ENCODE data around the gene REC114.
"Not testable (repeated sequence)": the region's sequence is repeated elsewhere in the genome, so short reads cannot be mapped to it uniquely, and the experiment has no call there.

The REC114 gene

DNA sequence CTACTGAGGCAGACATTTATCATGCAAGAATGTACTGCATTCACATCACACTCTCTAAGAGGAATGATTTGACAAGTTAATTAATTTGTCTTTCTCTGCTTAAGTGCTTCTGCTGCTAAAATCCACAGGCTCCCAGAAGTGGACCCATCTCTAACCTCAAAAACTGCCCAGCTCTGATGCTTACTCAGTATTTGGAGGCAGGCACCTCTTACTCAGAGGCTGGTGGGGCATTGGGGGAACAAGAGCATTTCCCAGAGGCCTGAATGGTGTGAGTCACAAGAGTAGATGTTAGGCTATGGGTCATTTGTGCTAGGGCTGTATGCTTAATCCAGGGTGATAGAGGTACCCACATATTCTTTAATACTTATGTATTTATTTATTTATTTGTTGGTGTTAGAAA is 39.8 kb upstream of the REC114 start:
- ChIA-PET CTCF (no interaction called here), POLR2A (no interaction called here)
- H3K9me3 ChIP-seq (ENCODE audit: control extremely low read depth in 1 of 5, control insufficient read depth in 4 of 5, insufficient read depth in 2 of 5, low read depth in 1 of 5, low read length in 4 of 5), result no peaks in the 10 kb centered on the region
- peaks cover 0 to 10% (median 3%) of the 10 kb centered on the region in 5 experiments for H3K27me3 ChIP-seq (replicated peaks in 2 of 5; ENCODE audit: control insufficient read depth in 4 of 5, insufficient read depth in 5 of 5, low read length in 4 of 5)
- no peak overlapping the region for H3K4me3 ChIP-seq (ENCODE audit: control insufficient read depth in 1 of 7, extremely low read depth in 1 of 7, insufficient read depth in 4 of 7, low read depth in 2 of 7, low read length in 6 of 7)
- H3K4me1 ChIP-seq (ENCODE audit: control extremely low read depth in 1 of 4, control insufficient read depth in 4 of 4, insufficient read depth in 4 of 4, low read length in 3 of 4), result no peaks in the 10 kb centered on the region
- H3K27ac ChIP-seq (ENCODE audit: insufficient read depth in 1 of 2, low read depth in 1 of 2, low read length in 2 of 2, poor library complexity in 1 of 2, severe bottlenecking in 2 of 2), result no peak overlapping the region
- H3K36me3 ChIP-seq (ENCODE audit: control insufficient read depth in 4 of 4, insufficient read depth in 4 of 4, low read length in 3 of 4), result no peaks in the 10 kb centered on the region
- no peak for DNase-seq

GRCh38 chr15:73414876-73415275 is 28.1 kb upstream of the REC114 start:
- H3K36me3 ChIP-seq (ENCODE audit: control insufficient read depth in 4 of 4, insufficient read depth in 4 of 4, low read length in 3 of 4), result no peaks in the 10 kb centered on the region
- peaks cover 0 to 7% (median 0%) of the 10 kb centered on the region in 5 experiments for H3K27me3 ChIP-seq (replicated peaks in 2 of 5; ENCODE audit: control insufficient read depth in 4 of 5, insufficient read depth in 5 of 5, low read length in 4 of 5)
- WGBS (ENCODE audit: insufficient coverage), result 83% methylated on average over 3 of the region's 3 CpGs
- ChIA-PET CTCF (no interaction called here), POLR2A (no interaction called here)
- H3K4me1 ChIP-seq (ENCODE audit: control extremely low read depth in 1 of 4, control insufficient read depth in 4 of 4, insufficient read depth in 4 of 4, low read length in 3 of 4), result no peaks in the 10 kb centered on the region
- H3K9me3 ChIP-seq (ENCODE audit: control extremely low read depth in 1 of 5, control insufficient read depth in 4 of 5, insufficient read depth in 2 of 5, low read depth in 1 of 5, low read length in 4 of 5), result peaks cover 0 to 4% (median 0%) of the 10 kb centered on the region in 5 experiments
- DNase-seq, result no peak
- no peak overlapping the region for H3K27ac ChIP-seq (ENCODE audit: insufficient read depth in 1 of 2, low read depth in 1 of 2, low read length in 2 of 2, poor library complexity in 1 of 2, severe bottlenecking in 2 of 2)
- no peak overlapping the region for H3K4me3 ChIP-seq (ENCODE audit: control insufficient read depth in 1 of 7, extremely low read depth in 1 of 7, insufficient read depth in 4 of 7, low read depth in 2 of 7, low read length in 6 of 7)

DNA sequence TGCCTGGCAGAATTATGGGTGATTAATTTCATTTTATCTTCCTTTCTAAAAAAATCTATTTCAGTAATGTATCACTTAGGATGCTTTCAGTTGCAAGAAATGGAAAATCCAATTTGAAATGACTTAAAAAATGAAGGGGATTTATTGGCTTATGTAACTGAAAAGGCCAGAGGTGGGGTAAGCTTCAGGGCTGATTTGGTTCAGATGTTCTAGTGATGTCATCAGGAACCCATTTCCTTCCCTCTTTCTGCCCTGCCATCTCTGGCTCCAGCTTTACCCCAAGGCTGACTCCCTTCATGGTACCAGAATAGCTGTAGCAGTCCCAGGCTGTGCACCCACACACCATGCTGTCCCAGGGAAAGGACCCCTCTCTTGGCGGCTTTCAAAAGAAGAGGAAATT is 18.5 kb upstream of the REC114 start:
- ChIA-PET CTCF (interaction anchor here (1.5 kb wide), 1 partner anchor 14 kb away, joined by 3 read pairs; no protein-coding TSS in a partner anchor), POLR2A (no interaction called here)
- no peaks in the 10 kb centered on the region for H3K4me1 ChIP-seq (ENCODE audit: control extremely low read depth in 1 of 4, control insufficient read depth in 4 of 4, insufficient read depth in 4 of 4, low read length in 3 of 4)
- no peak overlapping the region for H3K27ac ChIP-seq (ENCODE audit: insufficient read depth in 1 of 2, low read depth in 1 of 2, low read length in 2 of 2, poor library complexity in 1 of 2, severe bottlenecking in 2 of 2)
- H3K36me3 ChIP-seq (ENCODE audit: control insufficient read depth in 4 of 4, insufficient read depth in 4 of 4, low read length in 3 of 4), result no peaks in the 10 kb centered on the region
- DNase-seq, result no peak
- no peaks in the 10 kb centered on the region for H3K9me3 ChIP-seq (ENCODE audit: control extremely low read depth in 1 of 5, control insufficient read depth in 4 of 5, insufficient read depth in 2 of 5, low read depth in 1 of 5, low read length in 4 of 5)
- H3K27me3 ChIP-seq (replicated peaks in 2 of 5; ENCODE audit: control insufficient read depth in 4 of 5, insufficient read depth in 5 of 5, low read length in 4 of 5), result peaks cover 2 to 11% (median 8%) of the 10 kb centered on the region in 5 experiments
- 80% methylated on average over 1 of the region's 1 CpG for WGBS (ENCODE audit: insufficient coverage)
- no peak overlapping the region for H3K4me3 ChIP-seq (ENCODE audit: control insufficient read depth in 1 of 7, extremely low read depth in 1 of 7, insufficient read depth in 4 of 7, low read depth in 2 of 7, low read length in 6 of 7)

DNA sequence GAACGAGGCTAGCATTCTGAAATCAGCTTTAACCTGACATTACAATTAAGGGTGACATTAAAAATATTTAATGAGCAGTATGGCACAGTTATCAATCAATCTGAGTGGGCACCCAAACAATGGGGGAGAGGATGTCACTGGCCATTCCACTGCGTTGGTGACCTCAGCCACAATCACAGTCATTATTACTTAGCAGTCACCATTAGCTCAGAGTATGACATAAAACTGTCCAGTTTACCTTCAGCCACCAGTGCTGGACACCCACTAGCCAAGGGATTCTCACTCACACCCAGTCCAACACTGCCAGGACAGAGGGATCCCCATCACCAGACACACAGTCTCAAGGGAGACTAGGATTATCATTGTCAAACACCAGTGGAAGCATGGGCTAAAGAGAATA is 17.5 kb upstream of the REC114 start:
- no peaks in the 10 kb centered on the region for H3K9me3 ChIP-seq (ENCODE audit: control extremely low read depth in 1 of 5, control insufficient read depth in 4 of 5, insufficient read depth in 2 of 5, low read depth in 1 of 5, low read length in 4 of 5)
- H3K4me3 ChIP-seq (ENCODE audit: control insufficient read depth in 1 of 7, extremely low read depth in 1 of 7, insufficient read depth in 4 of 7, low read depth in 2 of 7, low read length in 6 of 7), result no peak overlapping the region
- no peak for DNase-seq
- H3K36me3 ChIP-seq (ENCODE audit: control insufficient read depth in 4 of 4, insufficient read depth in 4 of 4, low read length in 3 of 4), result no peaks in the 10 kb centered on the region
- 83% methylated on average over 1 of the region's 2 CpGs for WGBS (ENCODE audit: insufficient coverage)
- CTCF ChIA-PET, result interaction anchor here (1.5 kb wide), 1 partner anchor 15 kb away, joined by 3 read pairs; no protein-coding TSS in a partner anchor
- POLR2A ChIA-PET, result no interaction called here
- H3K4me1 ChIP-seq (ENCODE audit: control extremely low read depth in 1 of 4, control insufficient read depth in 4 of 4, insufficient read depth in 4 of 4, low read length in 3 of 4), result no peaks in the 10 kb centered on the region
- no peak overlapping the region for H3K27ac ChIP-seq (ENCODE audit: insufficient read depth in 1 of 2, low read depth in 1 of 2, low read length in 2 of 2, poor library complexity in 1 of 2, severe bottlenecking in 2 of 2)
- peaks cover 0 to 16% (median 8%) of the 10 kb centered on the region in 5 experiments for H3K27me3 ChIP-seq (replicated peaks in 2 of 5; ENCODE audit: control insufficient read depth in 4 of 5, insufficient read depth in 5 of 5, low read length in 4 of 5)

GRCh38 chr15:73426323-73426994 is 16.5 kb upstream of the REC114 start:
- WGBS (ENCODE audit: insufficient coverage), result 89% methylated on average over 2 of the region's 5 CpGs
- H3K4me3 ChIP-seq (ENCODE audit: control insufficient read depth in 1 of 7, extremely low read depth in 1 of 7, insufficient read depth in 4 of 7, low read depth in 2 of 7, low read length in 6 of 7), result no peak overlapping the region
- ChIA-PET CTCF (no interaction called here), POLR2A (no interaction called here)
- no peak for DNase-seq
- no peaks in the 10 kb centered on the region for H3K4me1 ChIP-seq (ENCODE audit: control extremely low read depth in 1 of 4, control insufficient read depth in 4 of 4, insufficient read depth in 4 of 4, low read length in 3 of 4)
- no peak overlapping the region for H3K27ac ChIP-seq (ENCODE audit: insufficient read depth in 1 of 2, low read depth in 1 of 2, low read length in 2 of 2, poor library complexity in 1 of 2, severe bottlenecking in 2 of 2)
- no peaks in the 10 kb centered on the region for H3K9me3 ChIP-seq (ENCODE audit: control extremely low read depth in 1 of 5, control insufficient read depth in 4 of 5, insufficient read depth in 2 of 5, low read depth in 1 of 5, low read length in 4 of 5)
- H3K27me3 ChIP-seq (replicated peaks in 2 of 5; ENCODE audit: control insufficient read depth in 4 of 5, insufficient read depth in 5 of 5, low read length in 4 of 5), result peaks cover 0 to 16% (median 12%) of the 10 kb centered on the region in 5 experiments
- no peaks in the 10 kb centered on the region for H3K36me3 ChIP-seq (ENCODE audit: control insufficient read depth in 4 of 4, insufficient read depth in 4 of 4, low read length in 3 of 4)

GRCh38 chr15:73431329-73431728 is 11.6 kb upstream of the REC114 start:
- H3K4me3 ChIP-seq (ENCODE audit: control insufficient read depth in 1 of 7, extremely low read depth in 1 of 7, insufficient read depth in 4 of 7, low read depth in 2 of 7, low read length in 6 of 7); CTCF ChIA-PET; H3K9me3 ChIP-seq (ENCODE audit: control extremely low read depth in 1 of 5, control insufficient read depth in 4 of 5, insufficient read depth in 2 of 5, low read depth in 1 of 5, low read length in 4 of 5); POLR2A ChIA-PET; H3K36me3 ChIP-seq (ENCODE audit: control insufficient read depth in 4 of 4, insufficient read depth in 4 of 4, low read length in 3 of 4); H3K4me1 ChIP-seq (ENCODE audit: control extremely low read depth in 1 of 4, control insufficient read depth in 4 of 4, insufficient read depth in 4 of 4, low read length in 3 of 4); DNase-seq; H3K27ac ChIP-seq (ENCODE audit: insufficient read depth in 1 of 2, low read depth in 1 of 2, low read length in 2 of 2, poor library complexity in 1 of 2, severe bottlenecking in 2 of 2): not testable (repeated sequence)
- WGBS (ENCODE audit: insufficient coverage), result 93% methylated on average over 6 of the region's 7 CpGs
- peaks cover 3 to 15% (median 10%) of the 10 kb centered on the region in 5 experiments for H3K27me3 ChIP-seq (replicated peaks in 2 of 5; ENCODE audit: control insufficient read depth in 4 of 5, insufficient read depth in 5 of 5, low read length in 4 of 5)

- ChIA-PET POLR2A (no interaction called here), CTCF (no interaction called here)
- DNase-seq, result no peak
- Histone ChIP-seq H3K27me3 (replicated peaks in 2 of 5; ENCODE audit: control insufficient read depth in 4 of 5, insufficient read depth in 5 of 5, low read length in 4 of 5) (peaks cover 2 to 27% (median 15%) of the 10 kb centered on the region in 5 experiments), H3K4me3 (ENCODE audit: control insufficient read depth in 1 of 7, extremely low read depth in 1 of 7, insufficient read depth in 4 of 7, low read depth in 2 of 7, low read length in 6 of 7) (no peak overlapping the region), H3K4me1 (ENCODE audit: control extremely low read depth in 1 of 4, control insufficient read depth in 4 of 4, insufficient read depth in 4 of 4, low read length in 3 of 4) (no peaks in the 10 kb centered on the region), H3K27ac (ENCODE audit: insufficient read depth in 1 of 2, low read depth in 1 of 2, low read length in 2 of 2, poor library complexity in 1 of 2, severe bottlenecking in 2 of 2) (no peak overlapping the region), H3K9me3 (ENCODE audit: control extremely low read depth in 1 of 5, control insufficient read depth in 4 of 5, insufficient read depth in 2 of 5, low read depth in 1 of 5, low read length in 4 of 5) (no peaks in the 10 kb centered on the region), H3K36me3 (ENCODE audit: control insufficient read depth in 4 of 4, insufficient read depth in 4 of 4, low read length in 3 of 4) (no peaks in the 10 kb centered on the region)
- WGBS (ENCODE audit: insufficient coverage), result no CpG with 5 or more reads among the region's 4 CpGs
These were observed 9.1 kb upstream of the REC114 start for GRCh38 chr15:73433873-73434272.
